Thyroid gland (tissue), 4 donors: ENCODE data around the gene MESP1. TPM values are rescaled to one million over a fixed set of nuclear protein-coding genes. Genes with fewer than 3 reads are reported as not detected.
"Not testable (repeated sequence)": the region's sequence is repeated elsewhere in the genome, so short reads cannot be mapped to it uniquely, and the experiment has no call there.

Experiments
- DNase-seq, 2 donors: peaks; one replicate each; pipeline ENCODE4 v3.0.0-alpha.2; 2019
- H3K27ac ChIP-seq, 3 donors: fragments of 200-600 bp; sonication (generic); 1 replicate in 2 of 3; 2 replicates in 1 of 3; pipeline ENCODE4 v1.5.1; 2016 to 2019; ENCODE audit warnings: mild to moderate bottlenecking in 1 of 3, moderate library complexity in 1 of 3
- H3K27me3 ChIP-seq: fragments of 200-600 bp; sonication (generic); one replicate; pipeline ENCODE4 v1.5.1; 2019
- H3K36me3 ChIP-seq, 2 donors: fragments of 200-600 bp; sonication (generic); one replicate each; pipeline ENCODE4 v1.5.1; 2016 to 2019
- H3K4me1 ChIP-seq, 2 donors: fragments of 200-600 bp; sonication (generic); one replicate each; pipeline ENCODE4 v1.5.1; 2017 to 2019
- H3K4me3 ChIP-seq, 3 donors: fragments of 200-600 bp; sonication (generic); replicated peaks in 1 of 3; 1 replicate in 2 of 3; 2 replicates in 1 of 3; pipeline ENCODE4 v1.5.1; 2016; ENCODE audit warnings: mild to moderate bottlenecking in 1 of 3
- H3K9me3 ChIP-seq: fragments of 200-600 bp; sonication (generic); one replicate; pipeline ENCODE4 v1.5.1; 2017
- POLR2A ChIP-seq, 2 donors: fragments of 450-650 bp; IDR thresholded peaks; one replicate each; pipeline ENCODE4 v1.6.1; 2017; ENCODE audit warnings: antibody characterized with exemption in 2 of 2, mild to moderate bottlenecking in 2 of 2, moderate library complexity in 1 of 2
- WGBS, 2 donors: methylation state at CpG; one replicate each; pipeline ENCODE4 v1.1.5; 2017; 5-methylcytosine and 5-hydroxymethylcytosine counted together
- intact Hi-C: fragments of 100-400 bp; cut with DNase I; formaldehyde crosslinking; loops from one replicate; pipeline ENCODE4 v1.15.1; 2023
- total RNA-seq, 4 donors: library from RNA; depleted of rRNA; stranded (reverse); fragments of >200 nt; gene quantifications; one replicate each; pipeline ENCODE4 v1.2.3, GENCODE V29; 2016
- TF ChIP-seq, protein P1 (sequence below), 6 experiments: fragments of 200-600 bp in 3 of 6; fragments of 450-650 bp in 3 of 6; sonication (generic) in 3 of 6; IDR thresholded peaks; one replicate each; pipeline ENCODE4 v1.5.1; 2016 to 2019; ENCODE audit warnings: antibody characterized with exemption in 6 of 6, mild to moderate bottlenecking in 2 of 6, inconsistent platforms in 1 of 6, moderate library complexity in 1 of 6

MESP1 gene
- total RNA-seq, 4 donors from 2014 or later = 1.9 to 2.6 (median 2.1) TPM; not detected in 1

DNA sequence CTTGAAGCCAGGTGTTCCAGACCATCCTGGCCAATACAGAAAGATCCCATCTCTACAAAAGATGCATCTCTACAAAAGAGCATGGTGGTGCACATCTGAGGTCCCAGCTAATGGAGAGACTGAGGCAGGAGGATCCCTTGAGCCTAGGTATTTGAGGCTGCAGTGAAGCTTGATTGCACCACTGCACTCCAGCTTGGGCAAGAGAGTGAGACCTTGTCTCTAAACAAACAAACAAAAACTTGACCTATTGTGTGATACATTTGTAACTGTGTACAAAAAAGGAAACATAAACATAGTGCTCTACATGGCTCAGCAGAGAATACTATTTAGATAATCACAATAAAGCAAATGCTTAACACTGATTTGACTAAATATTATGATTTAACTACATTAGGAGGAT lies 44.9 kb upstream of the MESP1 start:
- H3K36me3 ChIP-seq = no peaks in the 10 kb centered on the region
- no peak for DNase-seq
- H3K4me3 ChIP-seq = no peak overlapping the region
- peaks cover 6 to 20% of the 10 kb centered on the region in 2 donors for H3K4me1 ChIP-seq
- intact Hi-C loops = no loop called here
- no peak overlapping the region for H3K27ac ChIP-seq
- H3K27me3 ChIP-seq = no peaks in the 10 kb centered on the region
- TF ChIP-seq POLR2A (IDR thresholded peaks at IDR 0.05) = no peak
- TF ChIP-seq, protein P1, sequence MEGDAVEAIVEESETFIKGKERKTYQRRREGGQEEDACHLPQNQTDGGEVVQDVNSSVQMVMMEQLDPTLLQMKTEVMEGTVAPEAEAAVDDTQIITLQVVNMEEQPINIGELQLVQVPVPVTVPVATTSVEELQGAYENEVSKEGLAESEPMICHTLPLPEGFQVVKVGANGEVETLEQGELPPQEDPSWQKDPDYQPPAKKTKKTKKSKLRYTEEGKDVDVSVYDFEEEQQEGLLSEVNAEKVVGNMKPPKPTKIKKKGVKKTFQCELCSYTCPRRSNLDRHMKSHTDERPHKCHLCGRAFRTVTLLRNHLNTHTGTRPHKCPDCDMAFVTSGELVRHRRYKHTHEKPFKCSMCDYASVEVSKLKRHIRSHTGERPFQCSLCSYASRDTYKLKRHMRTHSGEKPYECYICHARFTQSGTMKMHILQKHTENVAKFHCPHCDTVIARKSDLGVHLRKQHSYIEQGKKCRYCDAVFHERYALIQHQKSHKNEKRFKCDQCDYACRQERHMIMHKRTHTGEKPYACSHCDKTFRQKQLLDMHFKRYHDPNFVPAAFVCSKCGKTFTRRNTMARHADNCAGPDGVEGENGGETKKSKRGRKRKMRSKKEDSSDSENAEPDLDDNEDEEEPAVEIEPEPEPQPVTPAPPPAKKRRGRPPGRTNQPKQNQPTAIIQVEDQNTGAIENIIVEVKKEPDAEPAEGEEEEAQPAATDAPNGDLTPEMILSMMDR (IDR thresholded peaks at IDR 0.05) = no peak
- no peaks in the 10 kb centered on the region for H3K9me3 ChIP-seq

DNA sequence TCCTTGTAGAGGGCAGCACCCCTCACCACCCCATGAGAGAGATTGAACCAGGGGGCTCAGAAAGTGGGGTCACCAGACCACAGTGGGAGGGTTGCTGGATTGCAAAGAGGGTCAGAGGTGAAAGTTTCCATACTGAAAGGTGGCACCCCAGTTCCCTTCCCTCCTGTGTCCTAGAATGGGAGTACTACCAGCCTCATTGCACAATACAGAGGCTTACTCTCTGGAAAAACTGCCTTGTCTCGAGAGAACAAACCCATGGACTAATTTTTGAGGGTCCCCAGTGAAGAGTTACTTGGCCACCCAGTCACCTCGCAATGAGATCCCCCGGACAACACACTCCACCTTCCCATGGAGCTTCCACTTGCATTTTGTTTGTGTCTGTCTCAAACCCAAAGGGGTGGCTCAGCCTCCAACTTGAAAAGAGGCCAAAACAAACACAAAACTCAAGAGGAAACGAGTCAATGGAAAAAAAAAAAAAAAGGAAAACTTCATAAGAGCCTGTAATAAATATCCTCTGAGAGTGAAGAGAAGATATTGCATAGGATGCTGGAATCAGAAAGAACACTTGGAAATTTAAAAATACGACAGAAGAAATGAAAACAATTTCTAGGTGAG lies 43.7 kb upstream of the MESP1 start:
- no peaks in the 10 kb centered on the region for H3K36me3 ChIP-seq
- peak; percentile 26 to 44 for DNase-seq
- no peak overlapping the region for H3K4me3 ChIP-seq
- TF ChIP-seq, protein P1 (IDR thresholded peaks at IDR 0.05) = no peak
- TF ChIP-seq POLR2A (IDR thresholded peaks at IDR 0.05) = no peak
- peaks cover 6 to 18% of the 10 kb centered on the region in 2 donors for H3K4me1 ChIP-seq
- intact Hi-C loops = no loop called here
- WGBS, 2 donors = 7 to 8% methylated on average over 5 of the region's 5 CpGs
- H3K9me3 ChIP-seq = no peaks in the 10 kb centered on the region
- peak overlapping the region; percentile 1 to 51 (median 24) for H3K27ac ChIP-seq
- H3K27me3 ChIP-seq = no peaks in the 10 kb centered on the region

DNA sequence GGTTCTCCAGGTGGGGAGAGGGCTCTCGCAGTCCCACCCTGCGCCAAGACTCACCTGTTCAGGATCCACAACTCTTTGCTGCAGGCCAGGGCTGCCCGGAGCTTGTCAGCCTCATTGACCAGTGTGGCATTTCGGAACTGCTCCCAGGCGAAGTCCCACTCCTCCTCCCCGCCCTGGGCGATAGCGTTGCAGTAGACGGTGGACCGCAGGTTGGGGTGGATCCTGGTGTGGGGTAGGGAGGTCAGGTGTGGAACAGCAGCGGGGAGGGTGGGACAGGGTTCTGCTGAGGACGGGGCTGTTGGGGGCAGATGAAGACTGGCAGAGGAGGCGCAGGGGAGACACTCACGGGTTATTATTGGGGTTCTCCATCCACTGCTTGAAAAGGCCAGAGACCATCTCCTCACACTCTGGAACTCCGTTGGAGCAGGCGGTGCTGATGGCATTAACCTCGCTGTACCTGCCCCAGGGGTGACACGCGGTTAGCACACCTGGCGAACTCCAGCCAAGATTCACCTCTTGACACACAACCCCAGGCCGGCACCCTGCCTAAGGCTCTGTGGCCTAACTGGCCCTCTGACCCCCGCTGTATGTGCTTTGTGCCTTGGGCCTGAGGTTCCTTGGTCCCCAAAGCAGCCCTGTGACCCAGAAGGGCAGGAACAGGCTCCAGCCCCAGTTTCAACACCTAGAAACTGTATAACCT lies 41.2 kb upstream of the MESP1 start:
- 95 to 96% methylated on average over 22 of the region's 22 CpGs for WGBS, 2 donors
- H3K36me3 ChIP-seq = no peaks in the 10 kb centered on the region
- peaks cover 6 to 15% of the 10 kb centered on the region in 2 donors for H3K4me1 ChIP-seq
- H3K9me3 ChIP-seq = no peaks in the 10 kb centered on the region
- H3K27me3 ChIP-seq = no peaks in the 10 kb centered on the region
- H3K27ac ChIP-seq = no peak overlapping the region
- DNase-seq = no peak
- intact Hi-C loops = no loop called here
- TF ChIP-seq, protein P1 (IDR thresholded peaks at IDR 0.05) = no peak
- TF ChIP-seq POLR2A (IDR thresholded peaks at IDR 0.05) = no peak
- no peak overlapping the region for H3K4me3 ChIP-seq

DNA sequence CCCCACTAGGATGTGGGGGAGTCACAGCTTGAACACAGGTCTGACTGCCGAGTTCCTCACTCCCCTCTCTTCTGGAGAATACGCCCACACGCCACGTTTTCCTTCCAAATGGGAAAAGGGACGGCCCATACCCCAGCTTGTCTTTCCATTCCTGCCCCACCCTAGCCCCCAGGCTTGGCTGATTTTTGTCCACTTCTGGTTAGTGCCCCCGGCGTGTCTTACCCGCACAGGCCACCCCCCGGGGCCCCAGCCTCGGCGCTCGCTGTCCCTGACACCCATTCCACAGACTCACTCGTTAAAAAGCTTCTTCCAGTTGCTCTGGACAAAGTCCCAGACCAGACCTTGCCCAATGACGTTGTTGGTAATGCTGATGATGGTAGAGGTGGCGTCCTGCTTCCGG lies 39.6 kb upstream of the MESP1 start:
- 90 to 91% methylated on average over 16 of the region's 16 CpGs for WGBS, 2 donors
- no peak for DNase-seq
- Histone ChIP-seq H3K4me3 (no peak overlapping the region), H3K9me3 (no peaks in the 10 kb centered on the region), H3K4me1 (peaks cover 6 to 14% of the 10 kb centered on the region in 2 donors), H3K27ac (no peak overlapping the region), H3K27me3 (no peaks in the 10 kb centered on the region), H3K36me3 (no peaks in the 10 kb centered on the region)
- intact Hi-C loops = no loop called here
- TF ChIP-seq, protein P1 (IDR thresholded peaks at IDR 0.05) = no peak
- no peak for TF ChIP-seq POLR2A (IDR thresholded peaks at IDR 0.05)

DNA sequence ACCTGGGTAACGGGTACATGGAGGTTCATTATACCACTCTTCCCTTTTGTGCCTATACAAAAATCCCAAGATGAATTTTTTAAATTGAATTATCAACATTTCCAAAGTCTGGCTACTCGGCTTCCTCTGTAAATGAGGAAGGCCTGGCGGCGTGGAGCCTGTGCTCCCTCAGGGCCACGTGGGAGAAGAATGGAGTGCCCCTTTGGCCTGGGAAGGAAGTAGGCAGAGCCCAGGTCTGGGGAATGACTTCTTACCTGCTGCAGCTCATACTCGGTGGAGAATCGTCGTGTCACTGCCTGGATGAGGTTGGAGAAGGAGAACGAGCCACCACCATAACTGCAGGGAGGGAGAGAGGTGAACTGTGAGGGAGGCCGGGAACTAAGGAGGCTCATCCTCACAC lies 39.2 kb upstream of the MESP1 start:
- no peak for TF ChIP-seq POLR2A (IDR thresholded peaks at IDR 0.05)
- TF ChIP-seq, protein P1 (IDR thresholded peaks at IDR 0.05) = no peak
- H3K4me1 ChIP-seq = peaks cover 3 to 14% of the 10 kb centered on the region in 2 donors
- H3K9me3 ChIP-seq = no peaks in the 10 kb centered on the region
- no peak for DNase-seq
- WGBS, 2 donors = 81 to 84% methylated on average over 10 of the region's 10 CpGs
- H3K27me3 ChIP-seq = no peaks in the 10 kb centered on the region
- no peaks in the 10 kb centered on the region for H3K36me3 ChIP-seq
- no peak overlapping the region for H3K27ac ChIP-seq
- H3K4me3 ChIP-seq = no peak overlapping the region
- intact Hi-C loops = no loop called here

DNA sequence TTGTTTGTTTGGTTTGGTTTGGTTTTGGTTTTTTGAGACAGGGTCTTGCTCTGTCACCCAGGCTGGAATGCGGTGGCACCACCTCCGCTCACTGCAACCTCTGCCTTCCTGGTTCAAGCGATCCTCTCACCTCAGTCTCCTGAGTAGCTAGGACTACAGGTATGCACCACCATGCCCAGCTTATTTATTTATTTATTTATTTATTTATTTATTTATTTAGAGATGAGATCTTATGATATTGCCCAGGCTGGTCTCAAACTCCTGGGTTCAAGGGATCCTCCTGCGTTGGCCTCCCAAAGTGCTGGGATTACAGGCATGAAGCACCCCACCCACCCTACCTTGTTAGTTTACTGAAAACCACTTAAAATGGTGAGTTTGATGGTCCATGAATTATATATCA lies 37.5 kb upstream of the MESP1 start:
- H3K27me3 ChIP-seq, H3K4me1 ChIP-seq, H3K36me3 ChIP-seq, intact Hi-C loops, H3K4me3 ChIP-seq, H3K27ac ChIP-seq, H3K9me3 ChIP-seq, DNase-seq: not testable (repeated sequence)
- 95 to 98% methylated on average over 4 of the region's 4 CpGs for WGBS, 2 donors
